Peyer's patch (tissue), 4 donors: ENCODE results near the gene MAN1A2. TPM values are rescaled to one million over a fixed set of nuclear protein-coding genes. Genes with fewer than 3 reads are reported as not detected.

ENCODE experiments used
- DNase-seq, 3 donors: peaks; one replicate each; pipeline ENCODE4 v3.0.0-alpha.2; 2017 to 2019
- H3K27ac ChIP-seq, 4 donors: fragments of 200-600 bp; sonication (generic); one replicate each; pipeline ENCODE4 v1.5.1; 2016 to 2019
- H3K27me3 ChIP-seq, 2 donors: fragments of 200-600 bp; sonication (generic); one replicate each; pipeline ENCODE4 v1.5.1; 2019
- H3K36me3 ChIP-seq, 3 donors: fragments of 200-600 bp; sonication (generic); one replicate each; pipeline ENCODE4 v1.5.1; 2016 to 2019
- H3K4me1 ChIP-seq, 4 donors: fragments of 200-600 bp; sonication (generic); one replicate each; pipeline ENCODE4 v1.5.1; 2016 to 2019
- H3K4me3 ChIP-seq, 4 donors: fragments of 200-600 bp; sonication (generic); 1 replicate in 3 of 4; 2 replicates in 1 of 4; pipeline ENCODE4 v1.5.1; 2016 to 2019; ENCODE audit warnings: mild to moderate bottlenecking in 1 of 4
- H3K9me3 ChIP-seq, 4 donors: fragments of 200-600 bp; sonication (generic); one replicate each; pipeline ENCODE4 v1.5.1; 2016 to 2019; ENCODE audit warnings: mild to moderate bottlenecking in 1 of 4
- CTCF ChIP-seq, 6 experiments: fragments of 450-650 bp in 4 of 6; fragments of 200-600 bp in 2 of 6; sonication (generic) in 1 of 6; IDR thresholded peaks; one replicate each; pipeline ENCODE4 v1.5.1; 2017 to 2019; ENCODE audit warnings: antibody characterized with exemption in 6 of 6, mild to moderate bottlenecking in 3 of 6, moderate library complexity in 1 of 6
- POLR2A ChIP-seq, 2 donors: fragments of 450-650 bp; IDR thresholded peaks; one replicate each; pipeline ENCODE4 v1.5.1; 2017; ENCODE audit warnings: antibody characterized with exemption in 2 of 2, mild to moderate bottlenecking in 2 of 2, moderate library complexity in 2 of 2
- total RNA-seq, 4 donors: library from RNA; depleted of rRNA; stranded (reverse); fragments of >200 nt; gene quantifications; one replicate each; pipeline ENCODE4 v1.1.0, GENCODE V29; 2016

Gene MAN1A2
- total RNA-seq, 4 donors from 2014 or later: 43.2 to 53.8 (median 49.4) TPM

- no peak for DNase-seq
- Histone ChIP-seq H3K27ac (no peak overlapping the region), H3K27me3 (no peaks in the 10 kb centered on the region), H3K9me3 (no peaks in the 10 kb centered on the region), H3K4me1 (no peaks in the 10 kb centered on the region), H3K4me3 (no peak overlapping the region), H3K36me3 (peaks cover 0 to 11% (median 0%) of the 10 kb centered on the region in 3 donors)
- TF ChIP-seq CTCF (IDR thresholded peaks at IDR 0.05): no peak
- TF ChIP-seq POLR2A (IDR thresholded peaks at IDR 0.05): no peak
Measured at GRCh38 chr1:117416004-117416403, 48.8 kb downstream of the MAN1A2 start.

- no peak for DNase-seq
- Histone ChIP-seq H3K36me3 (peaks cover 0 to 11% (median 0%) of the 10 kb centered on the region in 3 donors), H3K27me3 (no peaks in the 10 kb centered on the region)
Measured at GRCh38 chr1:117416546-117417125, 49.4 kb downstream of the MAN1A2 start.

GRCh38 chr1:117425050-117425734, 57.9 kb downstream of the MAN1A2 start:
- no peak overlapping the region for H3K4me3 ChIP-seq
- H3K36me3 ChIP-seq: peaks cover 0 to 17% (median 0%) of the 10 kb centered on the region in 3 donors
- H3K27me3 ChIP-seq: no peaks in the 10 kb centered on the region
- DNase-seq: no peak
- no peaks in the 10 kb centered on the region for H3K4me1 ChIP-seq
- peaks cover 0 to 14% (median 0%) of the 10 kb centered on the region in 4 donors for H3K9me3 ChIP-seq
- H3K27ac ChIP-seq: no peak overlapping the region
- TF ChIP-seq CTCF (IDR thresholded peaks at IDR 0.05): no peak
- no peak for TF ChIP-seq POLR2A (IDR thresholded peaks at IDR 0.05)

More at GRCh38 chr1:117416546-117417125, 49.4 kb downstream of the MAN1A2 start:
- no peak overlapping the region for H3K27ac ChIP-seq
- no peak overlapping the region for H3K4me3 ChIP-seq
- TF ChIP-seq POLR2A (IDR thresholded peaks at IDR 0.05) (no peak), CTCF (IDR thresholded peaks at IDR 0.05) (no peak)
- H3K9me3 ChIP-seq: no peaks in the 10 kb centered on the region
- H3K4me1 ChIP-seq: no peaks in the 10 kb centered on the region

- Histone ChIP-seq H3K4me1 (no peaks in the 10 kb centered on the region), H3K36me3 (peaks cover 0 to 17% (median 0%) of the 10 kb centered on the region in 3 donors), H3K27me3 (no peaks in the 10 kb centered on the region), H3K4me3 (no peak overlapping the region), H3K27ac (no peak overlapping the region), H3K9me3 (peaks cover 0 to 14% (median 0%) of the 10 kb centered on the region in 4 donors)
- no peak for DNase-seq
- TF ChIP-seq POLR2A (IDR thresholded peaks at IDR 0.05) (no peak), CTCF (IDR thresholded peaks at IDR 0.05) (no peak)
Measured at GRCh38 chr1:117427297-117427696, 60.0 kb downstream of the MAN1A2 start.

- no peak for DNase-seq
- no peaks in the 10 kb centered on the region for H3K27me3 ChIP-seq
- TF ChIP-seq POLR2A (IDR thresholded peaks at IDR 0.05): no peak
- no peak for TF ChIP-seq CTCF (IDR thresholded peaks at IDR 0.05)
- H3K9me3 ChIP-seq: no peaks in the 10 kb centered on the region
- H3K36me3 ChIP-seq: no peaks in the 10 kb centered on the region
- no peak overlapping the region for H3K27ac ChIP-seq
- H3K4me1 ChIP-seq: no peaks in the 10 kb centered on the region
- H3K4me3 ChIP-seq: no peak overlapping the region
Measured at GRCh38 chr1:117433943-117434342, 66.7 kb downstream of the MAN1A2 start.
